T-cell (primary cell): ENCODE results near the gene PRSS38. TPM values are rescaled to one million over a fixed set of nuclear protein-coding genes. Genes with fewer than 3 reads are reported as not detected.

ENCODE experiments used
- ATAC-seq, 4 experiments: fragments of 200-7000 bp in 3 of 4; fragments of 150-1000 bp in 1 of 4; cut with Tn5 transposase; replicated peaks in 1 of 4; 1 replicate in 3 of 4; 2 replicates in 1 of 4; pipeline ENCODE4 v1.10.0; 2021; ENCODE audit warnings: moderate library complexity in 3 of 4, mild to moderate bottlenecking in 2 of 4, moderate number of reproducible peaks in 1 of 4
- CTCF ChIA-PET, 2 donors: fragments of 300-600 bp; sonication (Branson Sonifier 250); formaldehyde crosslinking; loops; one replicate each; lab custom pipeline; 2022; ENCODE audit warnings: antibody characterized with exemption in 2 of 2; lab: Charles Lee
- POLR2A ChIA-PET, 2 donors: fragments of 300-600 bp; sonication (Branson Sonifier 250); formaldehyde crosslinking; loops; one replicate each; lab custom pipeline; 2022; ENCODE audit warnings: antibody characterized with exemption in 2 of 2; lab: Charles Lee
- DNase-seq, 35 experiments: peaks; one replicate each; pipeline versions ENCODE4 v3.0.0 to v3.0.0-alpha.2; 2013 to 2023
- H3K27ac ChIP-seq: one replicate; pipeline ENCODE4 v1.5.1; 2013; ENCODE audit warnings: low read length
- H3K27me3 ChIP-seq, 2 experiments: replicated peaks in 1 of 2; 1 replicate in 1 of 2; 2 replicates in 1 of 2; pipeline versions ENCODE4 v1.6.1 to v1.7.0; 2013; ENCODE audit warnings: low read length in 1 of 2, mixed read lengths in 1 of 2; ENCODE audit not compliant: control insufficient read depth in 2 of 2, insufficient read depth in 2 of 2; ENCODE audit errors: extremely low read depth in 1 of 2
- H3K36me3 ChIP-seq, 2 donors: 1 replicate in 1 of 2; 2 replicates in 1 of 2; pipeline versions ENCODE4 v1.6.1 to v1.7.0; 2013; ENCODE audit warnings: low read length in 1 of 2; ENCODE audit not compliant: control insufficient read depth in 2 of 2, insufficient read depth in 1 of 2; ENCODE audit errors: extremely low read depth in 1 of 2
- H3K4me1 ChIP-seq, 2 experiments: 1 replicate in 1 of 2; 2 replicates in 1 of 2; pipeline versions ENCODE4 v1.6.1 to v1.7.0; 2013; ENCODE audit warnings: low read length in 2 of 2, mixed read lengths in 1 of 2; ENCODE audit not compliant: insufficient read depth in 2 of 2, control insufficient read depth in 1 of 2; ENCODE audit errors: extremely low read depth in 1 of 2
- H3K4me3 ChIP-seq, 2 donors: 1 replicate in 1 of 2; 2 replicates in 1 of 2; pipeline versions ENCODE4 v1.5.1 to v1.7.0; 2013; ENCODE audit warnings: mild to moderate bottlenecking in 2 of 2, low read length in 1 of 2, moderate library complexity in 1 of 2; ENCODE audit not compliant: control insufficient read depth in 1 of 2; ENCODE audit errors: extremely low read depth in 1 of 2
- H3K9me3 ChIP-seq: 2 replicates; pipeline ENCODE4 v1.7.0; 2013
- H3K27ac Mint-ChIP-seq, 2 donors: one replicate each; pipeline ENCODE4 v1.8.0; 2020 to 2021; ENCODE audit warnings: mild to moderate bottlenecking in 2 of 2, mixed read lengths in 2 of 2
- H3K27me3 Mint-ChIP-seq, 2 donors: one replicate each; pipeline ENCODE4 v1.8.0; 2021 to 2022; ENCODE audit warnings: mixed read lengths in 2 of 2
- H3K36me3 Mint-ChIP-seq: one replicate; pipeline ENCODE4 v1.8.0; 2021; ENCODE audit warnings: mixed read lengths
- H3K4me1 Mint-ChIP-seq, 3 donors: one replicate each; pipeline ENCODE4 v1.8.0; 2020 to 2022; ENCODE audit warnings: mixed read lengths in 3 of 3, mild to moderate bottlenecking in 1 of 3
- H3K4me3 Mint-ChIP-seq, 3 donors: one replicate each; pipeline ENCODE4 v1.8.0; 2020 to 2022; ENCODE audit warnings: mild to moderate bottlenecking in 3 of 3, mixed read lengths in 3 of 3, moderate library complexity in 3 of 3
- H3K9me3 Mint-ChIP-seq, 3 donors: one replicate each; pipeline ENCODE4 v1.8.0; 2020 to 2022; ENCODE audit warnings: mixed read lengths in 3 of 3
- WGBS: methylation state at CpG from one replicate; pipeline ENCODE4 v1.1.5; 2013; ENCODE audit warnings: missing lambda C conversion rate; ENCODE audit not compliant: insufficient coverage; 5-methylcytosine and 5-hydroxymethylcytosine counted together
- total RNA-seq, 35 experiments: library from RNA in 6 of 35; stranded (reverse) in 6 of 35; fragments of 120-200 nt in 1 of 35; gene quantifications; one replicate each; pipeline versions ENCODE4 v1.2.1 to v1.2.4 and lab custom pipeline; 2013 to 2026

The PRSS38 gene
- total RNA-seq, 5 donors from 2014 or later (not counting 1 experiment from before 2014, with no cell fraction given): not detected

DNA sequence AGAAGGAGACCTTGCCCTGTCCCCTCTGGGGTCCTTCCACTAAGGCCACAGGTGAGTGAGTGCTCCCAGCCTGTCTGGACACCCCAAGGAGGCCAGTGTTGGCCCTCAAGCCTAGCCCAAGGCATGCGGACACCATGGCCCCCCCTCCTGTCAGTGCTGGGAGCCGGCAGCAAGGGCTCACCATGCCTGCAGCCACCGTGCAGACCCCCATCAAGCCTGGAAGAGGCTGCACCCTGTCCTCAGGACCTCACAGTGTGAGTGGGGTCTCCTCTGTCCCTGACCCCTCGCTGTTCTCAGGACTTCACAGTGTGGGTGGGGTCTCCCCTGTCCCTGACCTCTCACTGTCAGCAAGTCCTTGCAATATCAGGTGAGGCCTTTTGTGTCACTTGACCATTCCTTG, 33.2 kb upstream of the PRSS38 start:
- H3K4me3 ChIP-seq: no peak overlapping the region
- Mint-ChIP-seq H3K4me3 (no peak overlapping the region), H3K36me3 (peaks cover 8% of the 10 kb centered on the region), H3K27ac (no peak overlapping the region), H3K27me3 (no peaks in the 10 kb centered on the region), H3K4me1 (peaks cover 13 to 16% (median 16%) of the 10 kb centered on the region in 3 donors), H3K9me3 (no peaks in the 10 kb centered on the region)
- no peaks in the 10 kb centered on the region for H3K9me3 ChIP-seq
- ChIA-PET POLR2A (no interaction called here), CTCF (no interaction called here)
- H3K27me3 ChIP-seq: peaks cover 0 to 8% of the 10 kb centered on the region in 2 experiments
- peaks cover 0 to 11% of the 10 kb centered on the region in 2 donors for H3K36me3 ChIP-seq
- peaks cover 0 to 14% of the 10 kb centered on the region in 2 experiments for H3K4me1 ChIP-seq
- H3K27ac ChIP-seq: no peak overlapping the region
- ATAC-seq (no peak), DNase-seq (no peak)
- WGBS: no CpG with 5 or more reads among the region's 4 CpGs

DNA sequence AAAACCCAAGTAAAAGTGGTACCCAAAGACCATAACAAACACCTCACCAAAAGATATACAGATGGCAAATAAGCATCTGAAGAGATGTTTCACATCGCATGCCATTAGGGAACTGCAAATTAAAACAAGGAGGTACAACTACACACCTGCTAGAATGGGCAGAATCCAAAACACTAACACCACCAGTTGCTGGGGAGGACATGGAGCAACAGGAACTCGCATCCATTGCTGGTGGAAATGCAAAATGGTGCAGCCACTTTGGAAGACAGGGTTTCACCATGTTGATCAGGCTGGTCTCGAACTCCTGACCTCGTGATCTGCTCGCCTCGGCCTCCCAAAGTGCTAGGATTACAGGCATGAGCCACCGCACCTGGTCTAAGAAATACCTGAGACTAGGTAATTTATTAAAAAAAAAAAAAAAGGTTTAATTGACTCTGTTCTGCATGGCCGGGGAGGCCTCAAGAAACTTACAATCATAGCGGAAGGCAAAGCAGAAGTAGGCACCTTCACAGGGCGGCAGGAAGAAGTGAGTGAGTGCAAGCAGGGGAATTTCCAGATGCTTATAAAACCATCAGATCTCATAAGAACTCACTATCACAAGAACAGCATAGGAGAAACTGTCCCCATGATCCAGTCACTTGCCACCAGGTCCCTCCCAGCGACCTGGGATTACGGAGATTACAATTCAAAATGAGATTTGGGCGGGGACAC, 30.2 kb upstream of the PRSS38 start:
- Histone ChIP-seq H3K4me3 (no peak overlapping the region), H3K9me3 (no peaks in the 10 kb centered on the region), H3K4me1 (peaks cover 2 to 33% of the 10 kb centered on the region in 2 experiments), H3K27me3 (peaks cover 0 to 8% of the 10 kb centered on the region in 2 experiments), H3K36me3 (peaks cover 0 to 11% of the 10 kb centered on the region in 2 donors), H3K27ac (no peak overlapping the region)
- Mint-ChIP-seq H3K4me1 (peaks cover 17 to 27% (median 26%) of the 10 kb centered on the region in 3 donors), H3K4me3 (peak overlapping the region in 1 of 3 donors; percentile 86), H3K27ac (no peak overlapping the region), H3K36me3 (peaks cover 3% of the 10 kb centered on the region), H3K9me3 (no peaks in the 10 kb centered on the region), H3K27me3 (no peaks in the 10 kb centered on the region)
- ChIA-PET POLR2A (no interaction called here), CTCF (no interaction called here)
- ATAC-seq (no peak), DNase-seq (peak in 1 of 35 experiments; percentile 8)
- WGBS: 88% methylated on average over 4 of the region's 13 CpGs

DNA sequence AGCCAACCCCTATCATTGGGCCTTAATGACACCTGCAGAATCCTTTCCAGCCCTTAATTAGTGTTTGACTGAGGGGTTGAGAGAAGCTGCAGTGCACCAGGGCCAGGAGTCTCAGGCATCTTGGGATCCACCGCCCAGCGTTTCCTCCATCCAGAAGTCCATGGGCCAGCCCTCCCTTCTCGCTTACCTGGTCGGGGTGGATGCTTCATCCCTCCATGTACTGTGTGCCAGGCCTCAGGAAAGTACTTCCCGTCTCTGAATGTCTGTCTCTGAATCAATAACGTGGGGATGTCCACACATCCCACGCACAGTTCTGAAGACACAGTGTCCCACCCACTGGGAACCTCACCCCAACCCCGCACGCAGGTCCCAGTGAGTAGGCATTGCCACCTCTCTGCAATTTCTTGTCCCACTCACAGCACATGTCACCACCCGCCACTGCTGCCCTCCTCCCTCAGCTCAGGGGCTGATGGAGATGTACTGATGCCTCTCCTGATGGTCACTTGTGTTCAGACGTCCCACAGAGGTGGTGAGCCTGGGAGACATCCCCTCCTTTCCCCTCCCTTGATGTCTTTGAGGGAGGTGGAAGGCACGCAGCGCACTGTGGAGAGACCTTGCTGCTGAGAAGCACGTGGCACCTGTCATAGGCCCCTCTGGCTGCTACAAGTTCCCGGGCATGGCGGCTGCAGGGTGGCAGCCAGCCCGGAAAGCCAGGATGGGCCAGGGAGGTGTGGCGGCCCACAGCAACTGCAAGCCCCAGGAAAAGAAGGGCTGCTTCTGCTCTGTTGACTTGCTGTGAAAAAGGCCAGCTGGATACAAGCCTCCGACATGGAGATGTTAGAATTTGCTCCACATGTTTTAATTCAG, 29.4 kb upstream of the PRSS38 start:
- H3K4me3 Mint-ChIP-seq: peak overlapping the region in 2 of 3 donors; percentile 60 to 86
- no peak for DNase-seq

DNA sequence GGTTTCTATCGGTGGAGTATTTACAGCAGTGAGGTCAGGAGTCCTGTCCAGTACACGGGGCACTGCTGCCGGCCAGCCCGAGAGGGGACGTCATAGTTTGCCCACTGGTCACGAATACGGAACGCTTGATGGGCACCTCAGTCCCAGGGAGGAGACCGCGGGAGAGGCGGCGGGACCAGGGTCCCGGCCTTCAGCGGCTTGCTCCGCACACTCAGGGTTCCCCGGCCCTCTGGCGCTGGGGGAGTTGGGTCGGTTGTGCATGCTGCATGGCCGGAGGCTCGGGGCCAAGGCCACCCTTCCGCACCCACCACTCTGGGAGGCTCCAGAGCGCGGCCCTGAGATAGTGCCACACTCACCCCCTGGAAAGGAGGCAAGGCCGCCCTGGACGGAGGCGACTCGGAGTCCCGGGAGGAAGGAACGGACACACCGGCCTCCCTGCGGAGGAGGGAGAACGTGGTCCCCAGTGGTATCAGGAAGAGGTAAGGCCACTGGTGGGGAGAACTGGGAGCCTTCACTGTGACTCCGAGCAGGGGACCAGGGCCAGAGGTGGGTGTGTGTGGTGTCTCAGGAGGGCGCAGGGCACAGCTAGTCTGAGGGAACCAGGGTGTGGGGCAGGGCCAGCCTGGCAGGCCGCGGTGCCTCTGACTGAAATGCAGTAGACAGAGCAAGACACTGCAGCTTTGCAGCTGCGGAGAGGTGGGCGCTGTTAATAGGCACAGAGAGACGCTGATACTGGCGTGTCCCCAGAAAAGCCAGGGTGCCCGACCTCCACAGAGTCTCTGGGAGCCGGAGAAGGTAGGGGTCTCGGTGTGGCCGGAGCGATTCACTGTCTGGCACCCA, 28.6 kb upstream of the PRSS38 start:
- ChIA-PET POLR2A (interaction anchor here in 1 of 2 donors (0.5 kb wide), 1 partner anchor 1722 kb away, joined by 3 read pairs; no protein-coding TSS in a partner anchor), CTCF (interaction anchor here in 1 of 2 donors (1.3 kb wide), 1 partner anchor 24 kb away, joined by 6 read pairs; no protein-coding TSS in a partner anchor)
- Mint-ChIP-seq H3K4me1 (peaks cover 17 to 27% (median 27%) of the 10 kb centered on the region in 3 donors), H3K36me3 (peaks cover 3% of the 10 kb centered on the region), H3K27me3 (no peaks in the 10 kb centered on the region), H3K9me3 (no peaks in the 10 kb centered on the region), H3K27ac (peak overlapping the region; percentile 50 to 72), H3K4me3 (peak overlapping the region; percentile 78 to 86 (median 81))
- Histone ChIP-seq H3K27ac (no peak overlapping the region), H3K4me1 (peaks cover 2 to 33% of the 10 kb centered on the region in 2 experiments), H3K4me3 (peak overlapping the region; percentile 59 to 88), H3K36me3 (peaks cover 0 to 4% of the 10 kb centered on the region in 2 donors), H3K27me3 (peaks cover 0 to 8% of the 10 kb centered on the region in 2 experiments), H3K9me3 (no peaks in the 10 kb centered on the region)
- ATAC-seq (no peak), DNase-seq (peak in 1 of 35 experiments; percentile 15)
- 59% methylated on average over 45 of the region's 45 CpGs for WGBS

More for the DNA sequence above, 29.4 kb upstream of the PRSS38 start:
- Histone ChIP-seq H3K9me3 (no peaks in the 10 kb centered on the region), H3K27me3 (peaks cover 0 to 8% of the 10 kb centered on the region in 2 experiments), H3K27ac (no peak overlapping the region), H3K4me3 (no peak overlapping the region), H3K4me1 (peaks cover 2 to 33% of the 10 kb centered on the region in 2 experiments), H3K36me3 (peaks cover 0 to 7% of the 10 kb centered on the region in 2 donors)
- Mint-ChIP-seq H3K27me3 (no peaks in the 10 kb centered on the region), H3K27ac (no peak overlapping the region), H3K9me3 (no peaks in the 10 kb centered on the region), H3K4me1 (peaks cover 17 to 27% (median 27%) of the 10 kb centered on the region in 3 donors), H3K36me3 (peaks cover 3% of the 10 kb centered on the region)
- ChIA-PET CTCF (no interaction called here), POLR2A (no interaction called here)
- 86% methylated on average over 15 of the region's 19 CpGs for WGBS
- no peak for ATAC-seq

DNA sequence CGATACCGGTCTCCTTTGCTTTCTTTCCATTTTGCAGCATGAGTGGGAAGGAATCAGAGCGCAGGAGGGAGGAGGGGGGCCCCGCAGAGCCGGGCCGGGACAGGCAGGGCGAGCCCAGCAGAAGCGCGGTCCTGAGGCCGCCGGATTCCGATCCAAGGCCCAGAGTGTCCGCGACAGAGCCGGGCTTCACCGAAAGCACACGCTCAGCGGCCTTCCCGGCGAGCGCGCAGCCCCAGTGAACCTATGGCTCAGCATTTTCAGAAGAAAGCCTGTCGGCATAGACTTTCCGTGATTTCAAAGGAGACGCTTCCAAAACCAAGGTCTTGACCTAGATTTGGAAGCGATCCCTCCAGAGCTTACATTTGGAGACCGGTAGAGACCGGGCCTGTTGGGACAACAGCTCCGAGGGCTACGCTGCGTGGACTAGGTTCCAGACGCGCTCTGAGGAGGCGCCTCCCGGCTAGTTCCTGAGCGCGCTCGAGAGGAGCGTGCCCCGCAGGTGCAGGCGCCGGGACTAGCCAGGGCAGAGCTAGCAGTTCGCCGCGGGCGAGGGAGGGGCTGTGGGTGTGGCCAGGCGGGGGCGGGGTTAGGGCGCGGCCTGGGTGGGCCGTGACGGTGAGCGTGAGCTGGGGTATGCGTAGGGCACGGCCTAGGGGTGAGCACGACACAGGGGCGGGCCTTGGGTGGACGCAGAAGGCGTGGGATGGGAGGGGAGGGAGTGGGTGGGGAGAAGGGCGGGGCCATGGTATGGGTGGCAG, 27.8 kb upstream of the PRSS38 start:
- peak overlapping the region; percentile 78 to 86 (median 81) for H3K4me3 Mint-ChIP-seq
- H3K9me3 ChIP-seq: no peaks in the 10 kb centered on the region
- peak overlapping the region; percentile 59 to 88 for H3K4me3 ChIP-seq
- no peaks in the 10 kb centered on the region for H3K27me3 Mint-ChIP-seq
- POLR2A ChIA-PET: interaction anchor here (0.5 to 0.7 kb wide), 4 partner anchors 11 to 1721 kb away, joined by 3 to 10 read pairs (median 4); no protein-coding TSS in a partner anchor
- peak overlapping the region; percentile 50 to 72 for H3K27ac Mint-ChIP-seq
- DNase-seq (peak; percentile 86 to 98 (median 92)), ATAC-seq (peak; percentile 90 to 94 (median 92))
- no peaks in the 10 kb centered on the region for H3K9me3 Mint-ChIP-seq
- H3K36me3 Mint-ChIP-seq: peaks cover 3% of the 10 kb centered on the region
- peaks cover 0 to 8% of the 10 kb centered on the region in 2 experiments for H3K27me3 ChIP-seq
- WGBS: 1% methylated on average over 54 of the region's 60 CpGs
- H3K4me1 ChIP-seq: peaks cover 2 to 33% of the 10 kb centered on the region in 2 experiments
- H3K4me1 Mint-ChIP-seq: peaks cover 17 to 27% (median 27%) of the 10 kb centered on the region in 3 donors
- H3K36me3 ChIP-seq: no peaks in the 10 kb centered on the region
- CTCF ChIA-PET: interaction anchor here (0.5 to 1.3 kb wide), 7 partner anchors 13 to 1082 kb away, joined by 3 to 7 read pairs (median 5); no protein-coding TSS in a partner anchor
- peak overlapping the region; percentile 1 for H3K27ac ChIP-seq
